K562 (cell line): ENCODE measurements around the gene G6PC3. TPM values are rescaled to one million over a fixed set of nuclear protein-coding genes. Genes with fewer than 3 reads are reported as not detected.

Experiments
- ATAC-seq: fragments of 200-7000 bp; cut with Tn5 transposase; 3 replicates; pipeline ENCODE4 v1.9.1; 2020; ENCODE audit warnings: moderate library complexity
- BruUV-seq: library from RNA; stranded (reverse); fragments of 400-500 nt; replicated peaks from 2 replicates; lab custom pipeline; 2021; lab: Mats Ljungman, UMichigan
- CTCF ChIA-PET: fragments of 300-600 bp; formaldehyde crosslinking; extraction: SDS; loops from one replicate; lab custom pipeline; 2021; ENCODE audit warnings: low intra/inter-chr PET ratio; lab: Yijun Ruan, JAX
- POLR2A ChIA-PET: fragments of 300-600, 350-650 bp; sonication (Branson Sonifier 250); formaldehyde crosslinking; extraction: SDS; loops from one replicate; lab custom pipeline; 2021; ENCODE audit warnings: antibody characterized with exemption, inconsistent platforms; lab: Yijun Ruan, JAX
- DNase-seq, 4 experiments: peaks; one replicate each; pipeline versions ENCODE4 v3.0.0 to v3.0.0-alpha.2; 2011 to 2018; ENCODE audit warnings: low spot score in 3 of 4, mixed read lengths in 3 of 4; ENCODE audit errors: extremely low read depth in 1 of 4
- FAIRE-seq: peaks from 2 replicates; lab custom pipeline; 2011; peaks lifted over from hg19 to GRCh38; lab: Jason Lieb, UNC
- H2AFZ ChIP-seq: 2 replicates; pipeline ENCODE4 v1.6.0; 2011; ENCODE audit warnings: low read depth, low read length, control low read depth, inconsistent platforms
- H3K27ac ChIP-seq: fragments of 200-600 bp; 3 replicates; pipeline ENCODE4 v1.8.0; 2011; ENCODE audit warnings: low read depth, mild to moderate bottlenecking, control low read depth, inconsistent platforms, low read length, moderate library complexity, mixed read lengths; ENCODE audit errors: extremely low read depth
- H3K27me3 ChIP-seq, 2 experiments: fragments of 300-600 bp in 1 of 2; 2 replicates in 1 of 2; 3 replicates in 1 of 2; pipeline versions ENCODE4 v1.6.0 to v1.8.0; 2011; ENCODE audit warnings: inconsistent platforms in 2 of 2, low read length in 2 of 2, mild to moderate bottlenecking in 1 of 2, mixed read lengths in 1 of 2, moderate library complexity in 1 of 2; ENCODE audit not compliant: control insufficient read depth in 2 of 2, insufficient read depth in 2 of 2
- H3K36me3 ChIP-seq: fragments of 300-600 bp; 3 replicates; pipeline ENCODE4 v1.8.0; 2011; ENCODE audit warnings: mild to moderate bottlenecking, low read length, inconsistent platforms; ENCODE audit not compliant: control insufficient read depth, insufficient read depth
- H3K4me1 ChIP-seq, 2 experiments: fragments of 200-600 bp in 1 of 2; replicated peaks in 1 of 2; 2 replicates in 1 of 2; 3 replicates in 1 of 2; pipeline versions ENCODE4 v1.5.1 to v1.8.0; 2011; ENCODE audit warnings: inconsistent platforms in 2 of 2, low read length in 2 of 2, mild to moderate bottlenecking in 1 of 2, mixed read lengths in 1 of 2, moderate library complexity in 1 of 2; ENCODE audit not compliant: control insufficient read depth in 2 of 2, insufficient read depth in 2 of 2
- H3K4me2 ChIP-seq: 2 replicates; pipeline ENCODE4 v1.6.1; 2011; ENCODE audit warnings: low read length, control low read depth, inconsistent platforms, mixed read lengths; ENCODE audit not compliant: insufficient read depth
- H3K4me3 ChIP-seq: fragments of 200-600 bp; sonication (generic), shearing (Covaris generic); 2 replicates; pipeline ENCODE4 v1.5.1; 2016; ENCODE audit warnings: control low read depth, inconsistent platforms
- H3K79me2 ChIP-seq: fragments of 200-600 bp; 3 replicates; pipeline ENCODE4 v1.8.0; 2011; ENCODE audit warnings: low read length, inconsistent platforms; ENCODE audit not compliant: control insufficient read depth, insufficient read depth
- H3K9ac ChIP-seq, 2 experiments: 2 replicates each; pipeline versions ENCODE4 v1.6.0 to v1.6.1; 2011; ENCODE audit warnings: low read depth in 2 of 2, low read length in 2 of 2, control low read depth in 1 of 2, inconsistent platforms in 1 of 2, mild to moderate bottlenecking in 1 of 2, mixed read lengths in 1 of 2; ENCODE audit not compliant: insufficient read depth in 1 of 2
- H3K9me1 ChIP-seq: one replicate; pipeline ENCODE4 v1.6.0; 2011; ENCODE audit warnings: inconsistent platforms, mild to moderate bottlenecking, low read length, moderate library complexity; ENCODE audit not compliant: control insufficient read depth, insufficient read depth
- H3K9me3 ChIP-seq: replicated peaks from 2 replicates; pipeline ENCODE4 v1.5.1; 2011; ENCODE audit warnings: low read depth, low read length, inconsistent platforms; ENCODE audit not compliant: control insufficient read depth, insufficient read depth
- H4K20me1 ChIP-seq: replicated peaks from 2 replicates; pipeline ENCODE4 v1.6.1; 2011; ENCODE audit warnings: low read length, inconsistent platforms, mixed read lengths; ENCODE audit not compliant: control insufficient read depth, insufficient read depth
- MYNN ChIP-seq, 2 experiments: sonication (generic); formaldehyde crosslinking in 1 of 2; IDR thresholded peaks; 2 replicates each; pipeline versions ENCODE4 v1.5.0 to v1.6.1; 2016 to 2020; ENCODE audit warnings: antibody characterized with exemption in 1 of 2, missing genetic modification reagents in 1 of 2
- RBFOX2 ChIP-seq: fragments of 200-400 bp; formaldehyde crosslinking; IDR thresholded peaks from 2 replicates; pipeline ENCODE4 v1.6.1; 2017; ENCODE audit warnings: low read depth, mild to moderate bottlenecking, low read length, moderate library complexity
- ZBTB7A ChIP-seq: IDR thresholded peaks from 2 replicates; pipeline ENCODE4 v1.6.1; 2011; ENCODE audit warnings: low read depth, mild to moderate bottlenecking, low read length, moderate library complexity, borderline replicate concordance; ENCODE audit not compliant: control insufficient read depth
- ZFX ChIP-seq: sonication (generic); formaldehyde crosslinking; IDR thresholded peaks from 2 replicates; pipeline ENCODE4 v1.8.0; 2022; ENCODE audit warnings: mild to moderate bottlenecking, missing genetic modification reagents, moderate library complexity
- WGBS: fragments of 100-300 bp; shearing (Covaris generic); methylation state at CpG from one replicate; pipeline ENCODE4 v1.1.6; 2016; ENCODE audit warnings: low coverage, mixed read lengths; ENCODE audit not compliant: insufficient coverage; ENCODE audit errors: missing lambda C conversion rate; 5-methylcytosine and 5-hydroxymethylcytosine counted together
- in situ Hi-C: fragments of 300-500 bp; cut with MboI; formaldehyde crosslinking; loops from 4 replicates; pipeline ENCODE4 v1.15.0; 2018; ENCODE audit warnings: inconsistent platforms, mixed read lengths
- intact Hi-C: fragments of 100-400 bp; cut with micrococcal nuclease; formaldehyde crosslinking; loops from 2 replicates; pipeline ENCODE4 v1.14.2; 2022
- polyA plus RNA-seq, 8 experiments: library from polyadenylated mRNA; depleted of rRNA in 4 of 8; stranded (reverse) in 5 of 8; unstranded in 3 of 8; fragments of >200 nt; fragmentation: Nextera tagmentation in 2 of 8; fragmentation: Illumina TruSeq in 1 of 8; extraction: Ambion mirVana in 2 of 8; extraction: Trizol in 1 of 8; gene quantifications; 2 replicates each; pipeline versions ENCODE4 v1.2.1 to v1.2.3, GENCODE V29; 2011 to 2014; ENCODE audit warnings: inconsistent platforms in 1 of 8, missing spikeins in 1 of 8
- total RNA-seq, 7 experiments: library from RNA; depleted of rRNA in 6 of 7; stranded (reverse); fragments of >200 nt in 6 of 7; fragmentation: Illumina TruSeq in 2 of 7; extraction: Trizol in 2 of 7; gene quantifications; 2 replicates each; pipeline versions ENCODE4 v1.2.1 to v1.2.3, GENCODE V29; 2011 to 2021; ENCODE audit warnings: low replicate concordance in 1 of 7
- TF ChIP-seq, protein P1 (sequence below), 3 experiments: fragments of 200-800 bp in 1 of 3; sonication (Bioruptor generic) in 1 of 3; sonication (generic) in 1 of 3; formaldehyde crosslinking in 1 of 3; IDR thresholded peaks; 2 replicates each; pipeline versions ENCODE4 v1.6.1 to v1.8.0; 2016 to 2022; ENCODE audit warnings: mild to moderate bottlenecking in 2 of 3, missing compliant biosample characterization in 2 of 3, missing genetic modification characterization in 2 of 3, missing genetic modification reagents in 1 of 3
- TF ChIP-seq, protein P2 (sequence below): sonication (generic); formaldehyde crosslinking; IDR thresholded peaks from 2 replicates; pipeline ENCODE4 v1.8.1; 2023; ENCODE audit warnings: missing genetic modification reagents, mild to moderate bottlenecking, borderline replicate concordance

Gene G6PC3
- total and polyA plus RNA-seq, 9 of the 15 experiments (the other 6 are each of a cell fraction or from before 2014, with no cell fraction given) = 10.4 to 57.8 (median 31.1) TPM

DNA sequence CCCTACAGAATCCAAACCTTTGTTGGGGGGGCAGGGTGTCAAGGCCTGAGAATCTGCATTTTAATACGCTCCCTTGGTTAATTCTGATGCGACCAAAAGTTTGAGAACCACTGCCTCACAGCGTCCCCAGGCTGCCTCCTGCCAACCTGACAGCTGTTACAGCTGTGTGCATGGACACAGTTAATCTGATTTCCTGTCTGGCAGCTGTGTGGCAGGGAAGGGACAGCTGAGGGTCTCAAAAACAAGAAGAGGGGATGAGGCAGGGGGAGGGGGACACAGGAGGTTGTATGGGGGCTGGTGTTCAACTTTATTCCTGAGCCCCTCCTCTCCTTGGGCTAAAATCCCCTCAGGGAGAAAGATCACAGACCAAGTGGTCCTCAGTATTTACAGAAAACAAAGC is 35.4 kb downstream of the G6PC3 start:
- intact Hi-C loops = no loop called here
- ChIA-PET CTCF (interaction anchor here (0.5 kb wide), 1 partner anchor 224 kb away, joined by 4 read pairs; no protein-coding TSS in a partner anchor), POLR2A (interaction anchor here (1.0 to 1.7 kb wide), 3 partner anchors 10 to 39 kb away, joined by 3 to 8 read pairs (median 5); partner anchors contain the start of gene LSM12)
- Histone ChIP-seq H3K27me3 (no peaks in the 10 kb centered on the region), H3K79me2 (0 out of 3 replicates have a peak, but pooled peaks cover 2% of the 10 kb centered on the region), H4K20me1 (peaks cover 4% of the 10 kb centered on the region), H3K9ac (no peak overlapping the region), H3K4me1 (peaks cover 23 to 40% of the 10 kb centered on the region in 2 experiments), H3K9me3 (no peaks in the 10 kb centered on the region), H3K9me1 (peaks cover 7% of the 10 kb centered on the region), H3K4me2 (no peak overlapping the region), H3K4me3 (no peak overlapping the region), H2AFZ (no peak overlapping the region), H3K27ac (no peak overlapping the region), H3K36me3 (no peaks in the 10 kb centered on the region; the same call in 2 of the 3 replicates)
- WGBS = 53% methylated on average over 3 of the region's 3 CpGs
- in situ Hi-C loops = no loop called here
- BruUV-seq = no TSS peak
- FAIRE-seq (peak; percentile 15), ATAC-seq (no peak), DNase-seq (no peak)
- TF ChIP-seq ZBTB7A = no peak
- TF ChIP-seq, protein P1, sequence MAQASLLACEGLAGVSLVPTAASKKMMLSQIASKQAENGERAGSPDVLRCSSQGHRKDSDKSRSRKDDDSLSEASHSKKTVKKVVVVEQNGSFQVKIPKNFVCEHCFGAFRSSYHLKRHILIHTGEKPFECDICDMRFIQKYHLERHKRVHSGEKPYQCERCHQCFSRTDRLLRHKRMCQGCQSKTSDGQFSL (CRISPR knock-in tag; IDR thresholded peaks at IDR 0.05) = peak; percentile 8; the same call in 1 of the 2 replicates
- TF ChIP-seq, protein P1 (tag; IDR thresholded peaks at IDR 0.05) = no peak

DNA sequence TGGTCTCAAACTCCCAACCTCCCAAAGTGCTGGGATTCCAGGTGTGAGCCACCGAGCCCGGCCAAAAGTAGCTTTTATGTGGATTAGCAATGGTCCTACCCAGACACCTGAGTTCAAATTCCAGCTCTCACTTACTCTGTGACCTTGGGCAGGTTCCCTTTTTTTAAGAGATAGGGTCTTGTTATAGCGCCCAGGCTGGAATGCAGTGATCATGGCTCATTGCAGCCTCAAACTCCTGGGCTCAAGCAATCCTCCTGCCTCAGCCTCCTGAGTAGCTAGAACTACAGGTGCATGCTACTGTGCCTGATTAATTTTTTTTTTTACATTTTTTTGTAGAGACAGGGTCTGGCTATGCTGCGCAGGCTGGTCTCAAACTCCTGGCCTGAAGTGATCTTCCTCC is 36.3 kb downstream of the G6PC3 start:
- ChIA-PET CTCF (no interaction called here), POLR2A (interaction anchor here (0.7 to 1.7 kb wide), 5 partner anchors 9 to 32 kb away, joined by 3 to 8 read pairs (median 4); no protein-coding TSS in a partner anchor)
- Histone ChIP-seq H3K27ac (no peak overlapping the region), H4K20me1 (peaks cover 7% of the 10 kb centered on the region), H3K4me1 (peaks cover 31 to 49% of the 10 kb centered on the region in 2 experiments), H3K79me2 (peaks cover 5% of the 10 kb centered on the region; the same call in 1 of the 3 replicates), H3K9me3 (no peaks in the 10 kb centered on the region), H3K9ac (no peak overlapping the region; a peak in 1 of 4 replicates), H2AFZ (no peak overlapping the region), H3K9me1 (peaks cover 10% of the 10 kb centered on the region), H3K4me2 (no peak overlapping the region), H3K4me3 (no peak overlapping the region), H3K27me3 (no peaks in the 10 kb centered on the region), H3K36me3 (no peaks in the 10 kb centered on the region; the same call in 2 of the 3 replicates)
- BruUV-seq = no TSS peak
- intact Hi-C loops (no loop called here), in situ Hi-C loops (no loop called here)
- DNase-seq (no peak), FAIRE-seq (no peak), ATAC-seq (no peak)
- 80% methylated on average over 4 of the region's 4 CpGs for WGBS
- TF ChIP-seq ZFX (CRISPR knock-in tag) (no peak), MYNN (IDR thresholded peaks at IDR 0.05) (no peak), MYNN (CRISPR knock-in tag; IDR thresholded peaks at IDR 0.05) (no peak), RBFOX2 (no peak)
- TF ChIP-seq, protein P2, sequence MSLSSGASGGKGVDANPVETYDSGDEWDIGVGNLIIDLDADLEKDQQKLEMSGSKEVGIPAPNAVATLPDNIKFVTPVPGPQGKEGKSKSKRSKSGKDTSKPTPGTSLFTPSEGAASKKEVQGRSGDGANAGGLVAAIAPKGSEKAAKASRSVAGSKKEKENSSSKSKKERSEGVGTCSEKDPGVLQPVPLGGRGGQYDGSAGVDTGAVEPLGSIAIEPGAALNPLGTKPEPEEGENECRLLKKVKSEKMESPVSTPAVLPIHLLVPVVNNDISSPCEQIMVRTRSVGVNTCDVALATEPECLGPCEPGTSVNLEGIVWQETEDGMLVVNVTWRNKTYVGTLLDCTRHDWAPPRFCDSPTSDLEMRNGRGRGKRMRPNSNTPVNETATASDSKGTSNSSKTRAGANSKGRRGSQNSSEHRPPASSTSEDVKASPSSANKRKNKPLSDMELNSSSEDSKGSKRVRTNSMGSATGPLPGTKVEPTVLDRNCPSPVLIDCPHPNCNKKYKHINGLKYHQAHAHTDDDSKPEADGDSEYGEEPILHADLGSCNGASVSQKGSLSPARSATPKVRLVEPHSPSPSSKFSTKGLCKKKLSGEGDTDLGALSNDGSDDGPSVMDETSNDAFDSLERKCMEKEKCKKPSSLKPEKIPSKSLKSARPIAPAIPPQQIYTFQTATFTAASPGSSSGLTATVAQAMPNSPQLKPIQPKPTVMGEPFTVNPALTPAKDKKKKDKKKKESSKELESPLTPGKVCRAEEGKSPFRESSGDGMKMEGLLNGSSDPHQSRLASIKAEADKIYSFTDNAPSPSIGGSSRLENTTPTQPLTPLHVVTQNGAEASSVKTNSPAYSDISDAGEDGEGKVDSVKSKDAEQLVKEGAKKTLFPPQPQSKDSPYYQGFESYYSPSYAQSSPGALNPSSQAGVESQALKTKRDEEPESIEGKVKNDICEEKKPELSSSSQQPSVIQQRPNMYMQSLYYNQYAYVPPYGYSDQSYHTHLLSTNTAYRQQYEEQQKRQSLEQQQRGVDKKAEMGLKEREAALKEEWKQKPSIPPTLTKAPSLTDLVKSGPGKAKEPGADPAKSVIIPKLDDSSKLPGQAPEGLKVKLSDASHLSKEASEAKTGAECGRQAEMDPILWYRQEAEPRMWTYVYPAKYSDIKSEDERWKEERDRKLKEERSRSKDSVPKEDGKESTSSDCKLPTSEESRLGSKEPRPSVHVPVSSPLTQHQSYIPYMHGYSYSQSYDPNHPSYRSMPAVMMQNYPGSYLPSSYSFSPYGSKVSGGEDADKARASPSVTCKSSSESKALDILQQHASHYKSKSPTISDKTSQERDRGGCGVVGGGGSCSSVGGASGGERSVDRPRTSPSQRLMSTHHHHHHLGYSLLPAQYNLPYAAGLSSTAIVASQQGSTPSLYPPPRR (CRISPR knock-in tag) = no peak
